ENCODE measurements around the gene HOXC4.

- TF ChIP-seq POLR2A (IDR thresholded peaks at IDR 0.05) (no peak), POLR2AphosphoS5 (IDR thresholded peaks at IDR 0.05) (no peak)
- TF ChIP-seq, protein P1, sequence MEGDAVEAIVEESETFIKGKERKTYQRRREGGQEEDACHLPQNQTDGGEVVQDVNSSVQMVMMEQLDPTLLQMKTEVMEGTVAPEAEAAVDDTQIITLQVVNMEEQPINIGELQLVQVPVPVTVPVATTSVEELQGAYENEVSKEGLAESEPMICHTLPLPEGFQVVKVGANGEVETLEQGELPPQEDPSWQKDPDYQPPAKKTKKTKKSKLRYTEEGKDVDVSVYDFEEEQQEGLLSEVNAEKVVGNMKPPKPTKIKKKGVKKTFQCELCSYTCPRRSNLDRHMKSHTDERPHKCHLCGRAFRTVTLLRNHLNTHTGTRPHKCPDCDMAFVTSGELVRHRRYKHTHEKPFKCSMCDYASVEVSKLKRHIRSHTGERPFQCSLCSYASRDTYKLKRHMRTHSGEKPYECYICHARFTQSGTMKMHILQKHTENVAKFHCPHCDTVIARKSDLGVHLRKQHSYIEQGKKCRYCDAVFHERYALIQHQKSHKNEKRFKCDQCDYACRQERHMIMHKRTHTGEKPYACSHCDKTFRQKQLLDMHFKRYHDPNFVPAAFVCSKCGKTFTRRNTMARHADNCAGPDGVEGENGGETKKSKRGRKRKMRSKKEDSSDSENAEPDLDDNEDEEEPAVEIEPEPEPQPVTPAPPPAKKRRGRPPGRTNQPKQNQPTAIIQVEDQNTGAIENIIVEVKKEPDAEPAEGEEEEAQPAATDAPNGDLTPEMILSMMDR (IDR thresholded peaks at IDR 0.05) = no peak
Observed at GRCh38 chr12:54028314-54029201, 25.1 kb upstream of the HOXC4 start, which contains the start of gene HOXC6.
